GM18867 (cell line): ENCODE data around the gene E2F2.
"Not testable (repeated sequence)": the region's sequence is repeated elsewhere in the genome, so short reads cannot be mapped to it uniquely, and the experiment has no call there.

ENCODE experiments used
- ATAC-seq: cut with Tn5 transposase; IDR thresholded peaks from one replicate; pipeline ENCODE4 v1.9.1; 2021; ENCODE audit warnings: mild to moderate bottlenecking, moderate library complexity; ENCODE audit not compliant: unreplicated experiment

E2F2 gene

GRCh38 chr1:23525558-23526250 lies 5.3 kb downstream of the E2F2 start:
- peak; percentile 36 for ATAC-seq

GRCh38 chr1:23524716-23525401 lies 6.2 kb downstream of the E2F2 start:
- ATAC-seq = no peak

GRCh38 chr1:23524163-23524562 lies 6.9 kb downstream of the E2F2 start:
- ATAC-seq = no peak

- no peak for ATAC-seq
Observed at GRCh38 chr1:23522244-23522982, 8.6 kb downstream of the E2F2 start.

- ATAC-seq = no peak
Observed at GRCh38 chr1:23521588-23521987, 9.4 kb downstream of the E2F2 start.

GRCh38 chr1:23517581-23517980 lies 13.5 kb downstream of the E2F2 start:
- no peak for ATAC-seq

GRCh38 chr1:23515905-23516304 lies 15.1 kb downstream of the E2F2 start:
- ATAC-seq = no peak

DNA sequence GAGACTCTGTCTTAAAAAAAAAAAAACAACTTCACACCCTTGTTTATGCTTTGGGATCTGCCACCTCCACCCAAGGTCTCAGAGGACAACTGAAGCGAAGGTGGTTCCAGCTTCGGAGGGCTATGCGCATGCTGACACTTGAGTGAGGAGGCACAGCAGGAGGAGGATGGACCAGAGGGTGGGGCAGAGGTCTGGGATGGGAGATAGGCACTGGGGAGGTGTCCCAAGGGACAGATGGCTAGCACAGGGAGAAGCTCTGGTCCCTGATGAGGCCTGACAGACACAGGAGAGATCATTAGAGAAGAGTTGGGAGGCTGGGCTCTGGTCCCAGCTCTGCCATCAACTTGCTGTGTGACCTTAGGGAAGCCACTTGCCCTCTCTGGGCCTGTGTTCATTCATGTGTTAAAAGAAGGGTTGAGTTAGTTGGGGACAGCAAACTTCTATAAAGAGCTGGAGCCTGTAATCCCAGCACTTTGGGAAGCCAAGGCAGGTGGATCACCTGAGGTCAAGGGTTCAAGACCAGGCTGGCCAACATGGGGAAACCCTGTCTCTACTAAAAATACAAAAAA lies 16.8 kb downstream of the E2F2 start:
- ATAC-seq = no peak

DNA sequence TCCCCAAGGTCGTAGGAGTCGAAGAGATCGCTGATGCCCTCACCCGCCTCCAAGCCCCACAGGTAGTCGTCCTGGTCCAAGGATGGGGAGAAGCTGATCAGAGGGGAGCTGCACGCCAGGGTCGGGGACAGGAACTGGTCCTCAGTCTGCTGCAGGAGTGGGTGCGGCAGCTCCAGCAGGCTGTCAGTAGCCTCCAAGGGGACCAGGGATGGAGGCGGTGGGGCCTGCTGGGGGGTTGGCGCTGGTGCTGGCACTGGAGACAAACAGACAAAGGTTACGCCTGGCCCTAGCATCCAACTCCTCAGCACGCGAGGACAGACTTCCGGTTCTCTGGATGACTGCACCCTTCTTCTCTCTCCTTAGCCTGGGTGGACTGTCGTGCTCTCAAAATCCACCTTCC lies 21.1 kb downstream of the E2F2 start:
- no peak for ATAC-seq

DNA sequence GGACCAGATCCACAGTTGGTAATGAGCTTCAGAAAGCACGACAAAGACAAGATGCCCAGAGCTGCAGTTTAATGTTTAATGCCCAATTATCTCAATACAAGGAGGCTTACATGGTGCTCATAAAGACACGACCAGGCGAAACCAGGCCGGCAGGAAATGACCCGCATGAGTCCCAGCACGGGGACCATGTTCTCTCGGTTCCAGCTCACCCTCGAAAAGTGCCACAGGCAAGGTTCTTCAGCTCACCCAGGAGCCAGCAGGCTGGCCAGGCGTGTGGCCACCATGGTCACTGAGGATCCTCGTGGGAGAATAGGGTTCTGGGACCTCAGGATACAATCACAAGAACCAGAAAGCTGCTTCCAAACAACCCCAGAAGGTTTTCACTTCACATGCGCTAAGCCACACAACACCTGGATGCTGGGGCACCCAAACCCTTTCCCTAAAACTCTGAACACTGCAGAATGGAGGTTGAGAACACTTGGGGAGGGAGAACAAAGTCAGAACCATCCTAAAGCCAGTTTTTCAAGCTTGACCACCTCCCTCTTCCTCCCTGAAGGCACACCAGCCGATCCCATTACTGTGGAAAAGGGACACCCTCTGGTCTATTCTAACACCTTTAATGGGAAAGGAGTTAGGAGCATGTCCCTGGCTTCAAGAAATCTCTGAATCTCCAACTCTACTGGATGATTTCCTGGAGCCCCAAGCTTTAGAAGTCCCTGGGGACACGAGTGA lies 24.5 kb downstream of the E2F2 start:
- ATAC-seq = no peak

GRCh38 chr1:23505851-23506250 lies 25.2 kb downstream of the E2F2 start:
- ATAC-seq = no peak

- ATAC-seq = not testable (repeated sequence)
Observed at GRCh38 chr1:23504156-23504555, 26.9 kb downstream of the E2F2 start.

DNA sequence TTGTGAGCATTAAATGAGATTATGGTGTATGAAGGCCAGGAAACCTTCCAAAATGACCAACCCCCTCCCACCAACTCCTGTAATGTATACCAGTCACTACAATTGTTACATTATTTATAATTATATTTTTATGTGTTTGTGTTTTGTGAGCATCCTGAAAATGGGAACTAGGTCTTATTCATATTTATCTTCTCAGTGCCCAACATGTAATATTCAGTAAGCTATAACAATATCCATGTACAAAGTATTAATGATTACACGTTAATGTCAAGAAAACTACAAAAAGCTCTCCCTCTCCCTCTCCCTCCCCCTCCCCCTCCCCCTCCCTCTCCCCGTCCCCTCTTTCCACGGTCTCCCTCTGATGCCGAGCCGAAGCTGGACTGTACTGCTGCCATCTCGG lies 28.1 kb downstream of the E2F2 start:
- ATAC-seq = no peak

DNA sequence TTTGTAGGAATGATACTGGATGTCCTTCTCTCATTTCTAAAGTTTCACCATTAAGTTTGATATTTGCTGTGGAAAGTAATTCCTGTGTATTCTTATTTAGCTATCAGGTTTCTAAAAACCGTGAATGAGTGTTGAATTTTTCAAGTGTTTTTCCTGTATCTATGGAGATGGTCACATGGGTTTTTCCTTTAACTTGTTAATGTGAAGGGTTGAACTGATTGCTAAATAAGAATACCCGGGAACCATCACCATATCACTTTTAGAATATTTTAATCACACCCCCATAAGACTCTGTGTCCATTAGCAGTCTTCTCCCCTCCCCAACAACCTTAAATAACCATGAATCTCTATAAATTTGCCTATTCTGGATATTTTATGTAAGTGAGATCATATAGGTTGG lies 30.6 kb downstream of the E2F2 start:
- no peak for ATAC-seq

- no peak for ATAC-seq
Observed at GRCh38 chr1:23497777-23498439, 33.1 kb downstream of the E2F2 start.

DNA sequence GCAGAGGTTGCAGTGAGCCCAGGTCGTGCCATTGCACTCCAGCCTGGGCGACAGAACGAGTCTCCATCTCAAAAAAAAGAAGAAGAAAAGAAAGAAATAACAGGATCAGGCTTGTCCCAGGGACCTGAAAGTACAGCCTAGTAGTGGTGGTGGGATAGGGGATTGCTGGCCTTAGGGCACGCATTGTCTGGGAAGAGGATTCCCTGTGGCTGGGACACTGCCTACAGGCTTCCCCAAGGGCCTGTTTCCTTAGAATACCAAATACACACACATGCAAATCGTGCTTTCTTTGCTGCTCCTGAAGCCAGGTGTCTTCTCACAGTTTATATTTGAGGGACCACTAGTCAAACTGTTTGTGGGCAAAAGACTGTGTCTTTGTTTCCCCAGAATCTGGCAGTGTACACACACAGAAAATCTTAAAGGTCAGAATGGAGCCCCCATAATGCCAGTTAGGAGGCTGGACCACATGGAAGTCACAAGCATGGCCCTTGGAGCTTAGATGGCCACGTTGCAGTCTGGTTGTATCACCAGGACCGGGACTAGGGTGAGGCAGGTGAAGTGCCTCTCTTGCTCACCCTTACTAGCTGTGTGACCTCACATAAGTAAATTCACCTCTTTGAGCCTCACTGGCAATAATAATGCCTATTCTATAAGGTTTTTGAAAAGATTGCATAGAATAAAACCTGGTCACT lies 34.4 kb downstream of the E2F2 start:
- ATAC-seq = no peak

DNA sequence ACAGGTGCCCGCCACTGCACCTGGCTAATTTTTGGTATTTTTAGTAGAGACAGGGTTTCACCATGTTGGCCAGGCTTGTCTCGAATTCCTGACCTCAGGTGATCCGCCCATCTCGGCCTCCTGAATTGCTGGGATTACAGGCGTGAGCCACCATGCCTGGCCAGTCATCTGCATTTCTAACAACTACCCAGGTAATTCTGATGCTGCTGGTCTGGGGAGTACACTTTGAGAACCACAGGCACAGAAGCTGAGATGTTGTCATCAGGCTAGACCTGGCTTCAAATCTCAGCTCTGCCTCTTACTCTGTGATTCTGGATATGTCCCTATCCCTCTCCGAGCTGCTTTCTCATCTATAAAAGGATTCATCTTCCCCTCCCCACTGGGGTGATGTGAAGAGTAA lies 36.2 kb downstream of the E2F2 start:
- not testable (repeated sequence) for ATAC-seq

GRCh38 chr1:23492776-23493175 lies 38.3 kb downstream of the E2F2 start:
- not testable (repeated sequence) for ATAC-seq

DNA sequence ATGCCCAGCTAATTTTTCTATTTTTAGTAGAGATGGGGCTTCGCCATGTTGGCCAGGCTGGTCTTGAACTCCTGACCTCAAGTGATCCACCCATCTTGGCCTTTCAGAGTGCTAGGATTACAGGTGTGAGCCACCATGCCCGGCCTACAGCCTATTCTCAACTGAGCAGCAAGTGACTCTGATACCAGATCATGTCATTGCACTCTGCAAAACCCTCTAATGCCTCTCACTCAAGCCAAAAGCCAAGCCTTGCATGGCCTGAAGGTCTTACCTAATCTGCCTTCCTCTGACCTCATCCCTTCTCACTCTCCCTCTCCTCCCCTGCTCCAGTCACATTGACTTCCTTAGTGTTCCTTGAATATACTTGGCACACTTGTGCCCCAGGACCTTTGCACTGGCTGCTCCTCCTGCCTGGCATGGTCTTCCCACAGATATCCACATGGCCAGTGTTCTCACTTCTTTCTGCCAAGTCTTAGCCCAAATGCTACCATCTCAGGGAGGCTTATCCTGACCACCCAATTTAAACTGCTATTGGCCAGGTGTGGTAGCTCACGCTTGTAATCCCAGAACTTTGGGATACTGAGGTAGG lies 38.8 kb downstream of the E2F2 start:
- no peak for ATAC-seq
